ENCODE results near the gene AZU1. TPM values are rescaled to one million over a fixed set of nuclear protein-coding genes. Genes with fewer than 3 reads are reported as not detected.
"Not testable (repeated sequence)": the region's sequence is repeated elsewhere in the genome, so short reads cannot be mapped to it uniquely, and the experiment has no call there.

Gene AZU1
- total RNA-seq, 2 donors from 2014 or later = 2.5 to 3.7 TPM

- Mint-ChIP-seq H3K4me3 (no peak overlapping the region), H3K36me3 (ENCODE audit: low read depth) (no peaks in the 10 kb centered on the region), H3K27ac (no peak overlapping the region), H3K9me3 (no peaks in the 10 kb centered on the region), H3K27me3 (ENCODE audit: insufficient read depth) (peaks cover 8% of the 10 kb centered on the region), H3K4me1 (no peaks in the 10 kb centered on the region)
- H3K27me3 ChIP-seq (ENCODE audit: control insufficient read depth, insufficient read depth, low read length, poor library complexity, severe bottlenecking) = no peaks in the 10 kb centered on the region
- H3K27ac ChIP-seq (ENCODE audit: low read depth, low read length) = no peak overlapping the region
- no peak overlapping the region for H3K9ac ChIP-seq (ENCODE audit: extremely low read depth, low read length, poor library complexity, severe bottlenecking)
- no peaks in the 10 kb centered on the region for H3K4me1 ChIP-seq (ENCODE audit: control insufficient read depth, insufficient read depth, low read length)
- no peak overlapping the region for H3K4me3 ChIP-seq (ENCODE audit: low read length)
- DNase-seq = no peak
- H3K36me3 ChIP-seq (ENCODE audit: control insufficient read depth, insufficient read depth, low read length) = no peaks in the 10 kb centered on the region
- WGBS, 2 experiments (ENCODE audit: insufficient coverage in 1 of 2, insufficient read length in 1 of 2) = 89 to 93% methylated on average over 32 to 67 of the region's 67 CpGs
- TF ChIP-seq, protein P1, sequence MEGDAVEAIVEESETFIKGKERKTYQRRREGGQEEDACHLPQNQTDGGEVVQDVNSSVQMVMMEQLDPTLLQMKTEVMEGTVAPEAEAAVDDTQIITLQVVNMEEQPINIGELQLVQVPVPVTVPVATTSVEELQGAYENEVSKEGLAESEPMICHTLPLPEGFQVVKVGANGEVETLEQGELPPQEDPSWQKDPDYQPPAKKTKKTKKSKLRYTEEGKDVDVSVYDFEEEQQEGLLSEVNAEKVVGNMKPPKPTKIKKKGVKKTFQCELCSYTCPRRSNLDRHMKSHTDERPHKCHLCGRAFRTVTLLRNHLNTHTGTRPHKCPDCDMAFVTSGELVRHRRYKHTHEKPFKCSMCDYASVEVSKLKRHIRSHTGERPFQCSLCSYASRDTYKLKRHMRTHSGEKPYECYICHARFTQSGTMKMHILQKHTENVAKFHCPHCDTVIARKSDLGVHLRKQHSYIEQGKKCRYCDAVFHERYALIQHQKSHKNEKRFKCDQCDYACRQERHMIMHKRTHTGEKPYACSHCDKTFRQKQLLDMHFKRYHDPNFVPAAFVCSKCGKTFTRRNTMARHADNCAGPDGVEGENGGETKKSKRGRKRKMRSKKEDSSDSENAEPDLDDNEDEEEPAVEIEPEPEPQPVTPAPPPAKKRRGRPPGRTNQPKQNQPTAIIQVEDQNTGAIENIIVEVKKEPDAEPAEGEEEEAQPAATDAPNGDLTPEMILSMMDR (conservative IDR thresholded peaks at IDR 0.05) = no peak
- no peaks in the 10 kb centered on the region for H3K9me3 ChIP-seq (ENCODE audit: control insufficient read depth, low read length)
Measured at GRCh38 chr19:853014-853585, 25.5 kb downstream of the AZU1 start.

GRCh38 chr19:853614-854220, 26.1 kb downstream of the AZU1 start:
- H3K9me3 ChIP-seq (ENCODE audit: control insufficient read depth, low read length); H3K27me3 ChIP-seq (ENCODE audit: control insufficient read depth, insufficient read depth, low read length, poor library complexity, severe bottlenecking); H3K4me3 Mint-ChIP-seq; H3K27ac ChIP-seq (ENCODE audit: low read depth, low read length); H3K4me1 ChIP-seq (ENCODE audit: control insufficient read depth, insufficient read depth, low read length); H3K36me3 ChIP-seq (ENCODE audit: control insufficient read depth, insufficient read depth, low read length); H3K4me3 ChIP-seq (ENCODE audit: low read length); H3K36me3 Mint-ChIP-seq (ENCODE audit: low read depth); H3K9ac ChIP-seq (ENCODE audit: extremely low read depth, low read length, poor library complexity, severe bottlenecking); DNase-seq; H3K27ac Mint-ChIP-seq; H3K4me1 Mint-ChIP-seq; H3K9me3 Mint-ChIP-seq: not testable (repeated sequence)
- 80 to 97% methylated on average over 4 to 9 of the region's 17 CpGs for WGBS, 2 experiments (ENCODE audit: insufficient coverage in 1 of 2, insufficient read length in 1 of 2)
- H3K27me3 Mint-ChIP-seq (ENCODE audit: insufficient read depth) = peaks cover 11% of the 10 kb centered on the region

DNA sequence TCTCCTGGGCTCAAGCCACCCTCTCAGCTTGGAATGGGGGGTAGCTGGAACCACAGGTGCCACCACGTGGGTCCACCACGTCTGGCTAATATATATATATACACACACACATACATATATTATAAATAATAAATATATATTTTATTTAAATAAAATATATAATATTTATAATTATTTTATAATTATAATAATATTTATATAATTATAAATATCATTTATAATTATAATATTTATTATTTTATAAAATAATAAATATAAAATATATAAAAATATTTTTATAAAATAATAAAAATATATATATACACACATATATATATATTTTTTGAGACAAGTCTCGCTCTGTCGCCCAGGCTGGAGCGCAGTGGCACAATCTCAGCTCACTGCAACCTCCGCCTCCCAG, 26.9 kb downstream of the AZU1 start:
- 96 to 100% methylated on average over 1 to 4 of the region's 6 CpGs for WGBS, 2 experiments (ENCODE audit: insufficient coverage in 1 of 2, insufficient read length in 1 of 2)
- Histone ChIP-seq H3K4me3 (ENCODE audit: low read length) (no peak overlapping the region), H3K36me3 (ENCODE audit: control insufficient read depth, insufficient read depth, low read length) (no peaks in the 10 kb centered on the region), H3K27ac (ENCODE audit: low read depth, low read length) (no peak overlapping the region), H3K4me1 (ENCODE audit: control insufficient read depth, insufficient read depth, low read length) (no peaks in the 10 kb centered on the region), H3K27me3 (ENCODE audit: control insufficient read depth, insufficient read depth, low read length, poor library complexity, severe bottlenecking) (peaks cover 10% of the 10 kb centered on the region), H3K9me3 (ENCODE audit: control insufficient read depth, low read length) (no peaks in the 10 kb centered on the region), H3K9ac (ENCODE audit: extremely low read depth, low read length, poor library complexity, severe bottlenecking) (no peak overlapping the region)
- Mint-ChIP-seq H3K4me1 (no peaks in the 10 kb centered on the region), H3K36me3 (ENCODE audit: low read depth) (no peaks in the 10 kb centered on the region), H3K9me3 (no peaks in the 10 kb centered on the region), H3K27me3 (ENCODE audit: insufficient read depth) (peaks cover 17% of the 10 kb centered on the region), H3K27ac (no peak overlapping the region), H3K4me3 (no peak overlapping the region)
- no peak for DNase-seq
- TF ChIP-seq, protein P1 (conservative IDR thresholded peaks at IDR 0.05) = no peak

Data from endodermal cell (in vitro differentiated cells).